Mucosa of rectum (tissue), 2 donors: Measurements from ENCODE around the gene TMEM31.

ENCODE experiments used
- H3K27ac ChIP-seq, 2 donors: one replicate each; pipeline ENCODE4 v1.7.0; 2013; ENCODE audit warnings: inconsistent platforms in 2 of 2, low read depth in 2 of 2, low read length in 2 of 2
- H3K27me3 ChIP-seq, 2 donors: one replicate each; pipeline ENCODE4 v1.7.0; 2013; ENCODE audit warnings: low read length in 2 of 2; ENCODE audit not compliant: control insufficient read depth in 2 of 2, insufficient read depth in 2 of 2
- H3K36me3 ChIP-seq, 2 donors: one replicate each; pipeline ENCODE4 v1.7.0; 2013; ENCODE audit warnings: low read length in 2 of 2; ENCODE audit not compliant: control insufficient read depth in 2 of 2, insufficient read depth in 2 of 2
- H3K4me1 ChIP-seq, 2 donors: one replicate each; pipeline ENCODE4 v1.7.0; 2013; ENCODE audit warnings: low read length in 2 of 2, mild to moderate bottlenecking in 1 of 2; ENCODE audit not compliant: control insufficient read depth in 2 of 2, insufficient read depth in 2 of 2
- H3K4me3 ChIP-seq, 2 donors: one replicate each; pipeline ENCODE4 v1.7.0; 2013; ENCODE audit warnings: low read length in 2 of 2
- H3K9ac ChIP-seq, 2 donors: one replicate each; pipeline ENCODE4 v1.7.0; 2013; ENCODE audit warnings: low read length in 2 of 2, low read depth in 1 of 2, mild to moderate bottlenecking in 1 of 2
- H3K9me3 ChIP-seq, 2 donors: one replicate each; pipeline ENCODE4 v1.7.0; 2013; ENCODE audit warnings: low read length in 2 of 2; ENCODE audit not compliant: control insufficient read depth in 2 of 2
- donor health status: healthy.
- donor health status: Normal muscosa, but diverticular disease.

Gene TMEM31

GRCh38 chrX:103686199-103687072, 24.3 kb upstream of the TMEM31 start, which contains the start of gene MORF4L2:
TSS of gene MORF4L2 (minus strand) at chrX:103686699. CDS start at chrX:103677027, 9,672 bp downstream.
- Histone ChIP-seq H3K27ac (peak within 1 kb of the TSS; percentile 93 to 96), H3K9me3 (no peaks in the 10 kb centered on the region), H3K36me3 (peaks cover 11 to 12% of the 10 kb centered on the region in 2 donors), H3K4me1 (peaks cover 2 to 3% of the 10 kb centered on the region in 2 donors), H3K27me3 (no peaks in the 10 kb centered on the region), H3K9ac (peak within 1 kb of the TSS; percentile 85 to 90), H3K4me3 (peak within 1 kb of the TSS; percentile 85 to 86)

DNA sequence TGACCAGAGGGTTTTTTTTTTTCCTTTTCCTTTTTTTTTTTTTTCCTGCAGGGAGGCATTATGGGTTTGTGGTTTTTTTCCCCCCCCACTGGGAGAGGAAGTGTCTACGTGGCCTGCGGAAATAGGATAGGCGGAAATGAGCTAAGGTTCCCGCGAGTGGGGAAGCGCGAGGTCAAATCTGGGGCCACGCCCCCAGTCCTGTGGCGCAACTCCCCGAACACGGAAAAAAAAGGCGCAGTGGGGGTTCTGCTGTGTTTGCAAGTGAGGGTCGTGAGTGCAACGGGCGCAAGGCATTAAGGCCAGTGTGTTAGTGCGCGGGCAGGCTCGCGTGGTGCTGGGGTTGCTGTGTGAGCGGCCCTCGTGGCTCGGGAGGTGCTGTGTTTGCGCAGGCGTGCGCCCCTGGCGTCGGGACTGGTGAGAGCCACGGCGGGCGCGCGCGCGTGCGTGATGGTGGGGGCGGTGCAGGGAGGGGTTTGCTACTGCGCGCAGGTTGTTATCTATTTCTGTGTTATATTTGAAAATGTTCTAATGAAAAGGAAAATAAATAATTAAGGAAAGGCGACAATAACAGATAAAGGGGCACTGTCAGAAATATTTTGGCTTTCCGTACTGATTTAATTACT, 23.5 kb upstream of the TMEM31 start:
- Histone ChIP-seq H3K9me3 (no peaks in the 10 kb centered on the region), H3K36me3 (peaks cover 11 to 12% of the 10 kb centered on the region in 2 donors), H3K27ac (peak overlapping the region; percentile 93 to 96), H3K9ac (peak overlapping the region; percentile 77 to 85), H3K27me3 (no peaks in the 10 kb centered on the region), H3K4me1 (peaks cover 2 to 3% of the 10 kb centered on the region in 2 donors), H3K4me3 (peak overlapping the region; percentile 85 to 86)

- Histone ChIP-seq H3K27me3 (no peaks in the 10 kb centered on the region), H3K4me3 (peak overlapping the region; percentile 85 to 86), H3K9ac (peak overlapping the region; percentile 77 to 85), H3K36me3 (peaks cover 11% of the 10 kb centered on the region in 2 donors), H3K9me3 (no peaks in the 10 kb centered on the region), H3K4me1 (peaks cover 2 to 3% of the 10 kb centered on the region in 2 donors), H3K27ac (peak overlapping the region; percentile 93 to 96)
Measured at GRCh38 chrX:103687696-103688201, 23.0 kb upstream of the TMEM31 start.

- H3K36me3 ChIP-seq = peaks cover 4 to 5% of the 10 kb centered on the region in 2 donors
- no peaks in the 10 kb centered on the region for H3K9me3 ChIP-seq
- H3K4me3 ChIP-seq = no peak overlapping the region
- H3K27me3 ChIP-seq = no peaks in the 10 kb centered on the region
- H3K27ac ChIP-seq = no peak overlapping the region
- peaks cover 2 to 3% of the 10 kb centered on the region in 2 donors for H3K4me1 ChIP-seq
- peak overlapping the region in 1 of 2 donors; percentile 3 for H3K9ac ChIP-seq
Measured at GRCh38 chrX:103688946-103689345, 21.8 kb upstream of the TMEM31 start.

GRCh38 chrX:103691059-103691458, 19.6 kb upstream of the TMEM31 start:
- Histone ChIP-seq H3K4me1 (no peaks in the 10 kb centered on the region), H3K9me3 (no peaks in the 10 kb centered on the region), H3K27me3 (no peaks in the 10 kb centered on the region), H3K9ac (no peak overlapping the region), H3K4me3 (no peak overlapping the region), H3K27ac (no peak overlapping the region), H3K36me3 (no peaks in the 10 kb centered on the region)

DNA sequence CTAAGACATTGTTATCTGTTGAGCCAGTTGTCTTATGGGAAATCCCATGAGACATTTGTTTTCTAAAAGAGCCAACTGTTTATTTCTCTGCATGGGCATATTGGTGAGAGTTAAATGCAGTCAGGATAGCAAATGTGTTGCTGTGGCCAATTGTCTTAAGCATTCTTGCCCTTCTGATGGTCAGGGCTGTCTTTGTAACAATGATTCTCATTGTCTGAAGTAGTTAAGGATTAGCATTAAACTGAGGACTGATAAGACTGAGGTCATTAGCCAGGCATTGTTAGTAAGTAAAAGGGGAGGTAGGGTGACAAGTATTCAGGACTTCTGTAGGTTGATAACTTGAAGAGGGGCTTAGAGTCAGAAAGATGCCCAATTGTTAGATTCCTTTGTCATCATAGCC, 13.0 kb upstream of the TMEM31 start:
- no peaks in the 10 kb centered on the region for H3K4me1 ChIP-seq
- no peak overlapping the region for H3K9ac ChIP-seq
- no peaks in the 10 kb centered on the region for H3K9me3 ChIP-seq
- H3K4me3 ChIP-seq = no peak overlapping the region
- H3K27me3 ChIP-seq = no peaks in the 10 kb centered on the region
- no peak overlapping the region for H3K27ac ChIP-seq
- no peaks in the 10 kb centered on the region for H3K36me3 ChIP-seq

DNA sequence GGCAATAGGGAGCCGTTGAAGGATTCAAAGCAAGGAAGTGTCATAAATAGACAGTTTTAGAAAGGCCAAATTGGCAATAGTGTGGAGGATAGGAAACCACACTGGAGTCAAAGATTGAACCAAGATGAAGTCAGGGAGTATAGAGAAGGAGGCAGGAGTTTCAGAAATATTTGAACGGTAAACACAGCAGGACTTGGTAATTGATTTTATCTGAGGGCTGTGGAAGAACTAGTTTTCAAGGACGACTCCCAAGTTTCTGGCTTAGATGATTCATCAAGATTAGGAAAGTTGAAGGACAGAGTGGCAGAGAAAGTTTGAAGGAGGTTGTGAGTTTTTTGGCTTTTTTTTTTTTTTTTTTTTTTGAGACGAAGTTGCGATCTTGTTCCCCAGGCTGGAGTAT, 11.5 kb upstream of the TMEM31 start:
- H3K27ac ChIP-seq = no peak overlapping the region

GRCh38 chrX:103704863-103705262, 5.8 kb upstream of the TMEM31 start:
- Histone ChIP-seq H3K9ac (no peak overlapping the region), H3K9me3 (no peaks in the 10 kb centered on the region), H3K27ac (no peak overlapping the region), H3K4me3 (no peak overlapping the region), H3K27me3 (peaks cover 0 to 3% of the 10 kb centered on the region in 2 donors), H3K4me1 (no peaks in the 10 kb centered on the region), H3K36me3 (no peaks in the 10 kb centered on the region)

More for the DNA sequence above, 11.5 kb upstream of the TMEM31 start:
- no peak overlapping the region for H3K4me3 ChIP-seq
- no peaks in the 10 kb centered on the region for H3K27me3 ChIP-seq
- H3K9ac ChIP-seq = no peak overlapping the region
- no peaks in the 10 kb centered on the region for H3K4me1 ChIP-seq
- H3K36me3 ChIP-seq = no peaks in the 10 kb centered on the region
- H3K9me3 ChIP-seq = no peaks in the 10 kb centered on the region

GRCh38 chrX:103716962-103717361, 6.3 kb downstream of the TMEM31 start:
- Histone ChIP-seq H3K4me3 (peak overlapping the region in 1 of 2 donors; percentile 20), H3K27me3 (no peaks in the 10 kb centered on the region), H3K9me3 (no peaks in the 10 kb centered on the region), H3K9ac (no peak overlapping the region), H3K27ac (peak overlapping the region; percentile 73 to 77), H3K36me3 (no peaks in the 10 kb centered on the region), H3K4me1 (peaks cover 0 to 5% of the 10 kb centered on the region in 2 donors)

GRCh38 chrX:103718120-103718519, 7.4 kb downstream of the TMEM31 start:
- no peak overlapping the region for H3K9ac ChIP-seq
- H3K4me1 ChIP-seq = peaks cover 0 to 5% of the 10 kb centered on the region in 2 donors
- no peaks in the 10 kb centered on the region for H3K27me3 ChIP-seq
- H3K4me3 ChIP-seq = no peak overlapping the region
- H3K9me3 ChIP-seq = no peaks in the 10 kb centered on the region
- no peaks in the 10 kb centered on the region for H3K36me3 ChIP-seq
- H3K27ac ChIP-seq = no peak overlapping the region
